Sciatic nerve (tissue), 2 donors: ENCODE data around the gene ITPRID2. TPM values are rescaled to one million over a fixed set of nuclear protein-coding genes. Genes with fewer than 3 reads are reported as not detected.
"Not testable (repeated sequence)": the region's sequence is repeated elsewhere in the genome, so short reads cannot be mapped to it uniquely, and the experiment has no call there.

ENCODE experiments used
- ATAC-seq: fragments of 200-7000 bp; cut with Tn5 transposase; one replicate; pipeline ENCODE4 v1.9.1; 2020; ENCODE audit warnings: mild to moderate bottlenecking, moderate library complexity
- DNase-seq: peaks from one replicate; pipeline ENCODE4 v3.0.0-alpha.2; 2020; ENCODE audit warnings: low spot score
- intact Hi-C: fragments of 100-400 bp; cut with DNase I; formaldehyde crosslinking; loops from one replicate; pipeline ENCODE4 v1.14.2; 2022
- total RNA-seq: library from RNA; stranded (reverse); fragmentation: NEBNext Ultra II Directional; extraction: Animal tissue kit (Norgen Biotek cat#: 25700); gene quantifications from one replicate; pipeline ENCODE4 v1.2.1, GENCODE V29; 2021
- donor health status: DM: no; HTN: no; CAD: no.
- donor health status: DM: no; HTN: no; CAD: no.

The ITPRID2 gene
- total RNA-seq, 1 donor from 2014 or later, result 521 TPM

GRCh38 chr2:181952404-181953226 lies 61.1 kb downstream of the ITPRID2 start:
- DNase-seq (no peak), ATAC-seq (no peak)
- intact Hi-C loops, result no loop called here

GRCh38 chr2:181953881-181954537 lies 62.5 kb downstream of the ITPRID2 start:
- DNase-seq (peak; percentile 80), ATAC-seq (peak; percentile 68)
- intact Hi-C loops, result no loop called here

GRCh38 chr2:181954538-181954883 lies 63.0 kb downstream of the ITPRID2 start:
- intact Hi-C loops, result no loop called here
- DNase-seq (no peak), ATAC-seq (no peak)

DNA sequence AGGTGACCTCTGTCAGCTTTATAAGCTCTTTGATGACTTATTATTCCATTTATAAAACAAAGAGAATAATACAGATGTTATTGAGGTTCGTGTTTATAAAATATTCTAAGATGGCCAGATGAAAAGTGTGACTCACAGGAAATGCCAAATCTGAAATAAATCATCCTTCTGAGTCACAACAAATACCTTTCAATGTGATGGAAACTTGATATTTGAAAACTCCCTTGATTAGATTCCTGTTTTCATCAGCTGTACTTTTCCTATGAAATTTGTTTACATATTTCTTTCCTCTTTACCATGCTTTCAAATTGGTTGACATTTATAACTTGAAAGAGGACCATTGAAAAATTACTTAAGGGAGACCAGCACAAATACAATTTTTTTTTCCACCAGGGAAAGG lies 63.5 kb downstream of the ITPRID2 start:
- ATAC-seq (no peak), DNase-seq (no peak)
- intact Hi-C loops, result no loop called here

- intact Hi-C loops, ATAC-seq, DNase-seq: not testable (repeated sequence)
These were observed 64.3 kb downstream of the ITPRID2 start for GRCh38 chr2:181955866-181956265.

DNA sequence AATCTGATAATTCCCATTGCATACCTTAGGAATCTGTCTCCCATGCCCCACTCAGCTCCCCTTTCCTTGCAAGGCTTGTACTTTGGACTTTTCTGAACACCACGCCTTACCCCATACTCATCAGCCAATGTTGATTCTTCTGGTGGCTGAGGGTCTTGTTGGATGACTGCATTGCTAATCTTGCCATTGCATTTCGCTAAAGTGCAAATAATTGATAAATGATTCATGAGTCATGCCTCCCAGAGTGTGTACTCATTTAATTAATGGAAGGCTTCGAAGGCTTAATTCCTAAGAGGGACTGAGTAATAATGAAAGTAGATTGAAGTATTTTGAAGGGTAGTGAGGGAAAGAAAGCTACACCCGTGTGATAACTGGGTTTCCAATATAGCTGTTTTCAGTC lies 66.1 kb downstream of the ITPRID2 start:
- no peak for ATAC-seq
- no peak for DNase-seq
- intact Hi-C loops, result no loop called here

- ATAC-seq (no peak), DNase-seq (no peak)
- intact Hi-C loops, result no loop called here
These were observed 67.2 kb downstream of the ITPRID2 start for GRCh38 chr2:181958726-181959125.

- no peak for DNase-seq
- no peak for ATAC-seq
- intact Hi-C loops, result no loop called here
These were observed 68.0 kb downstream of the ITPRID2 start for GRCh38 chr2:181959508-181959907.

GRCh38 chr2:181961167-181961566 lies 69.6 kb downstream of the ITPRID2 start:
- ATAC-seq, DNase-seq, intact Hi-C loops: not testable (repeated sequence)

DNA sequence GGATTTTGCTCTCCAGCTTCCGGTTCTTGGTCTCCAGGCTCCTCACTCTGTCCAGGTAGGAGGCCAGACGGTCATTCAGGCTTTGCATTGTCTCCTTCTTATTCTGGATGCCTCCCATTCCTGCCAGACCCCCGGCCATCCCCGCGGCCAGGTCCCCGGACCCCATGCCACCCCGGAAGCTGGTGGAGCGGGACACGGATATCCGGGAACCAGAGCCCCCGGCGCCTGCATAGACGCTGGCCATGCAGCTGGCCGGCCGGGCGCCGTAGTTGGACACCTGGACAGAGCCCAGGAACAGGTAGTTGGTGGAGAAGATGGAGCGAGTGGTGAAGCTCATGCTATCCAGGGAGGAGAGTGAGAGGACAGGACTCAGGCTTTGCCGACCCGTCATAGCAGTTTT lies 70.6 kb downstream of the ITPRID2 start:
- intact Hi-C loops, result no loop called here
- no peak for DNase-seq
- ATAC-seq, result no peak

GRCh38 chr2:181970160-181970794 lies 78.7 kb downstream of the ITPRID2 start:
- ATAC-seq, result no peak
- intact Hi-C loops, result no loop called here
- DNase-seq, result no peak

DNA sequence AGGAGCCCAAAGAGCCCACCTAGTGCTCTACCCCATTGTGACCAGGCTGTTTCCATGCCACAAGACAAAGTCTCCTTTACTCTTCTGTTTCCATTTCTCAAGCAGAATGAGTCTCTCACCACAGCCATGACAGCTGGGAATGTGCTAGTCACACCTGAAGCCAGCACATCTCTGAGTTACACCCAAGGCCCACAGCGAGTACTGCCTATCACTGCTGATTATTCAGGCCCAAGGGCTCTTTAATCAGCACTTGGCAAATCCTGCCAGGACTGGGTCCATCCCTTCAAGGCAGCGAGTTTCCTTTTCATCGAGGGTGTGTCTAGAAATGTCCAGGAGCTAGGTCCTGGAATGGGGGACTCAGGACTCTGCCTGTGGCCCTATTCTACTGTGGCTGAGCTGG lies 79.5 kb downstream of the ITPRID2 start:
- intact Hi-C loops, result no loop called here
- ATAC-seq (no peak), DNase-seq (no peak)

GRCh38 chr2:181972431-181973170 lies 81.1 kb downstream of the ITPRID2 start:
- ATAC-seq (no peak), DNase-seq (no peak)
- intact Hi-C loops, result no loop called here

GRCh38 chr2:181973171-181973783 lies 81.7 kb downstream of the ITPRID2 start:
- ATAC-seq (no peak), DNase-seq (no peak)
- intact Hi-C loops, result no loop called here

DNA sequence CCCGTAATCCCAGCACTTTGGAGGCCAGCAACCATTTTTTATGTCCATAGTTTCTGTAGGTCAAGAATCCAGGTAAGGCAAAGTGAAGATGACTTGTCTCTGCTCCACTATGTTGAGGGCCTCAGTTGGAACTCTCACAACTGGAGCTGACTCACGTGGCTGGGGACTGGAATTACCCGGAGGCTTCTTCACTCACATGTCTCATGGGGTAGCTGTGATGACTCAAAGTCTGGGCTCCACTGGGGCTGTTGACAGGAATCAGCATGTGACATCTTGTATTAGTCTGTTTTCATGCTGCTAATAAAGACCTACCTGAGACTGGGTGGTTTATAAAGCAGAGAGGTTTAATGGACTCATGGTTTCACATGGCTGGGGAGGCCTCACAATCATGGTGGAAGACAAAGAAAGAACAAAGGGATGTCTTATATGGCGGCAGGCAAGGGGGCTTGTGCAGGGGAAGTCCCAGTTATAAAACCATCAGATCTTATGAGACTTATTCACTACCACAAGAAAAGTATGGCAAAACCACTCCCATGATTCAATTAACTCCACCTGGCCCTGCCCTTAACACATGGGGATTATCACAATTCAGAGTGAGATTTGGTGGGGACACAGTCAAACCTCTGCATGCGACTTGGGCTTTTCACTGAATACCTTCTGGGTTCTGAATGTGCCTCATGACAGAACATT lies 86.3 kb downstream of the ITPRID2 start:
- intact Hi-C loops, result no loop called here
- DNase-seq, result no peak
- ATAC-seq, result no peak

- intact Hi-C loops, result no loop called here
- DNase-seq, result no peak
- ATAC-seq, result no peak
These were observed 87.0 kb downstream of the ITPRID2 start for GRCh38 chr2:181978351-181979150.
